ENCODE results near the gene SLC22A4. TPM values are rescaled to one million over a fixed set of nuclear protein-coding genes. Genes with fewer than 3 reads are reported as not detected.

SLC22A4 gene
- total RNA-seq, 1 donor from 2014 or later, result 0.57 TPM

DNA sequence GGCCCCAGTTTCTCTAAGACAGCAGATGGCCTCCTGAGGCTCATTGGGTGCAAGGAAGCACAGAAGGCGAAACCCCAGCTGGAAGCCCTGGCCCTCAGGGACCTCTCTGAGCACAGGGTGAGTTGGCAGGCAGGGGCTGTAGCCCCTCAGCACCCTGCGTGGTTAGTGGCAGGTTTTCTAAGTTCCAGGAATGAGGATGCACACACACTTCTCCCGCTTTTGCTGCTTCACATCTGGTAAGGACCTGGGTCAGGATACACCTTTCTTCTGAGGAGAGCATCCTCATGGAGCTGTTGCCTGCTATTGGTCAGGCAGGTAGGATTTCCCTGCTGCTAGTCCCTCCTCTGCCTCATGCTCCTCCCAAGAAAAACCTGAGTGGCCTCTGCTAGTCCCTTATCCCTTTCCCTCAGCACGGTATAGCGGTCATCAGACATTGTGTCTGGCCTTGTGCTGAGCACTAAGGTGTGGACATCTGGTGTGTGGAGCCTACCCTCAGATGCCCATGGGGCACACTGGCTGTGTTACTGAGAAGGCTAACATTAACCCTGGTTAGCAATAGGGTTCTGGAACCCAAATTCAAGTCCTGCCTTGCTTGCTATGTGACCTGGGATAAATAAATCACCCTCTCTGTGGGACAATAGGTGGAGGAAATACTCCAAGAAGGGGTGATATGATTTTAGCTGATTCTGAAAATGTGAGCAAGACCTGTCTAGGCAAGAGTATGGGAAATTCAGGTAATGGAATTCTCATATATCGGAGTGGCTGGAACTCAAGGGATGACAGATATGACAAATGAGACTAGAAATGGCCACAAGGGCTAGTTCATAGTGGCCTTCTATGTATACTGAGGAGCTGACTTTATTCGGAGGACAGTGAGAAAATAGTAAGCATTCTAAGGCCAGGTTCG lies 1.6 kb downstream of the SLC22A4 start:
- ATAC-seq (no peak), DNase-seq (ENCODE audit: missing footprints) (no peak)
- intact Hi-C loops (cut with DNase I), result loop anchor here (2.0 to 10.0 kb wide), 3 partner anchors 61 to 199 kb away; partner anchors contain the start of genes IRF1 and SLC22A5

GRCh38 chr5:132296412-132297016 lies 2.3 kb downstream of the SLC22A4 start:
- ATAC-seq (no peak), DNase-seq (ENCODE audit: missing footprints) (no peak)
- intact Hi-C loops (cut with DNase I), result loop anchor here (10.0 kb wide), 2 partner anchors 62 to 198 kb away; partner anchors contain the start of gene IRF1

DNA sequence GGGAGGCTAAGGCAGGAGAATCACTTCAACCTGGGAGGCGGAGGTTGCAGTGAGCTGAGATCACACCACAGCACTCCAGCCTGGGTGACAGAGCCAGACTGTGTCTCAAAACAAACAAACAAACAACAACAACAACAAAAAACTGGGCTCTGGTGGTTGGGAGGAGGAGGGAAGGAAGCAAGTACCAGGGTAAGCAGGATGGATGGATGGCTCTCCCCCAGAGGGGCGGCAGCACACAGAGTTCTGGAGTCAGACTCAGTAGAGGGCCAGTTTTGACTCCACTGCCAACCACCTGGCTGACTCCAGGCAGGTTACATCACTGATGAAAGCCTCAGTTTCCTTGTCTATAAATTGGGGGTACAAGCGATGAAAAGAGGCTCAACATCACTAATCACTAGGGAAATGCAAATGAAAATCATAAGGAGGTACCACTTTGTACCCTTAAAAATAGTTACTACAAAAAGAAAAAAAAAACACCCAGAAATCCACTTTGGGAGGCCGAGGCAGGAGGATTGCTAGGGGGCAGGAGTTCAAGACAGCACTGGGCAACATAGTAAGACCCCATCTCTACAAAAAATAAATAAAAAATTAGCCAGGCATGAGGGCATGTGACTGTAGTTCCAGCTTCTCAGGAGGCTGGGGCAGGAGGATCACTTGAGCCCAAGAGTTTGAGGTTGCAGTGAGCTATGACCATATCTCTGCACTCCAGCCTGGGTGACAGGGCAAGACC lies 3.2 kb downstream of the SLC22A4 start:
- intact Hi-C loops (cut with DNase I), result loop anchor here (10.0 kb wide), 2 partner anchors 63 to 197 kb away; partner anchors contain the start of gene IRF1
- no peak for DNase-seq (ENCODE audit: missing footprints)
- no peak for ATAC-seq

GRCh38 chr5:132298298-132299212 lies 4.4 kb downstream of the SLC22A4 start:
- DNase-seq (ENCODE audit: missing footprints), result no peak
- intact Hi-C loops (cut with DNase I), result loop anchor here (10.0 kb wide), 2 partner anchors 64 to 196 kb away; partner anchors contain the start of gene IRF1
- ATAC-seq, result no peak

GRCh38 chr5:132299917-132300316 lies 5.7 kb downstream of the SLC22A4 start:
- intact Hi-C loops (cut with DNase I), result loop anchor here (10.0 kb wide), 2 partner anchors 65 to 195 kb away; partner anchors contain the start of gene IRF1
- ATAC-seq (no peak), DNase-seq (ENCODE audit: missing footprints) (no peak)

GRCh38 chr5:132300577-132301343 lies 6.6 kb downstream of the SLC22A4 start:
- intact Hi-C loops (cut with DNase I), result no loop called here
- no peak for DNase-seq (ENCODE audit: missing footprints)
- ATAC-seq, result peak; percentile 47

- DNase-seq (ENCODE audit: missing footprints) (no peak), ATAC-seq (peak; percentile 81)
- intact Hi-C loops (cut with DNase I), result no loop called here
Measured at GRCh38 chr5:132301344-132302271, 7.4 kb downstream of the SLC22A4 start.

DNA sequence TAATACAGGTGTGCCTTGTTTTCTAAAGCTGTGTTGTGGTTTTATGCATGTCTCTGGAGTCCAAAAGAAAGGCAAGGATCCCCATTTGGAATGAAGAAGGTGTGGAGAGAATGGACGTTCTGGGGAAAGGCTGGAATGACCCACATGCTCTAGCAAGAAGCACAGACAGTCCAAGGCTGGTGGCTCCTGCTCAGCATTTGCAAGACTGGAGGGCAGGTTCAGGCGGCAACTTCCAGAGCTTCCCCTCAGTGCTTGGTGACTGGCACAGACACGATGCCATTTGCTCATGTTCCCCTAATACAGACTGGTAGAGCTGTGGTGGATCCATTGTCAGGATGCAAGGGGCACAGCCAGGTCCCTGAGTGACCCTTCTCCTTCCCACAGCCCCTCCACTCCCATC lies 8.2 kb downstream of the SLC22A4 start:
- ATAC-seq, result no peak
- no peak for DNase-seq (ENCODE audit: missing footprints)
- intact Hi-C loops (cut with DNase I), result no loop called here

DNA sequence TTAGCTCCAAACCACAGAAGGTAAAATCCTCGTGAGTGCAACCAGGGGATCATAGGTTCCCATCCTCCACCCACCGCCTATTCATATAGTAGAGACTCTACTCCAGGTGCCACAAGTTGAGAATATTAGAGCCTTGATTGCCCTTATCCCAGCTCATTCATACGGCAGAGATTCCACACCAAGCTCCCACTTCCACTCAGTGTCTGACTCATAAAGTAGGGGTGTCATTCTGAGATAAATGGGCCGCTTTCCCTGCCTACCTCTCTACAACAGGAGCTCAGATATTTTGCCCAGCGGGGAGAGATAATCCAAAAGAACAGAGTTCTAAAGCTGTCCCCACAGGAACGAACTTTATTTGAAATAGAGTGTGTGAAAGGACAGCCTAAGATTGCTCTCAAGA lies 9.4 kb downstream of the SLC22A4 start:
- ATAC-seq (no peak), DNase-seq (ENCODE audit: missing footprints) (no peak)
- intact Hi-C loops (cut with DNase I), result no loop called here

DNA sequence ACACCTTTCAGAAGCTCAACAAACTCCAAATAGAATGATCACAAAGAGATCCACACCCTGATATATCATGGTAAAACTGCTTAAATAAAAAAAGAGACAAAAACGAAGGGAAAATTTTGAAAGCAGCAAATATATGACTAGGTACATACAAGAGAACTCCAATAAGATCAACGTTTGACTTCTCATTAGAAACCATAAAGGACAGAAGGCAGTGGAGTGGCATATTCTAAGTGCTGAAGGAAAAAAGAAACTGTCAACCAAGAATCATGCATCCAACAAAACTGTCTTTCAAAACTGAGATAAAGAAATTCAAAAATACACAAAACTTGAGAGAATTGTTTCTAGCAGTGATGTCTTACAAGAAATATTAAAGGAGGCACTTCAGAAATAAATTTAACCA lies 11.2 kb downstream of the SLC22A4 start:
- ATAC-seq (no peak), DNase-seq (ENCODE audit: missing footprints) (no peak)
- intact Hi-C loops (cut with DNase I), result no loop called here

- no peak for DNase-seq (ENCODE audit: missing footprints)
- intact Hi-C loops (cut with DNase I), result no loop called here
- ATAC-seq, result no peak
Measured at GRCh38 chr5:132308701-132309100, 14.5 kb downstream of the SLC22A4 start.

- ATAC-seq (no peak), DNase-seq (ENCODE audit: missing footprints) (no peak)
- intact Hi-C loops (cut with DNase I), result no loop called here
Measured at GRCh38 chr5:132309679-132310078, 15.5 kb downstream of the SLC22A4 start.

DNA sequence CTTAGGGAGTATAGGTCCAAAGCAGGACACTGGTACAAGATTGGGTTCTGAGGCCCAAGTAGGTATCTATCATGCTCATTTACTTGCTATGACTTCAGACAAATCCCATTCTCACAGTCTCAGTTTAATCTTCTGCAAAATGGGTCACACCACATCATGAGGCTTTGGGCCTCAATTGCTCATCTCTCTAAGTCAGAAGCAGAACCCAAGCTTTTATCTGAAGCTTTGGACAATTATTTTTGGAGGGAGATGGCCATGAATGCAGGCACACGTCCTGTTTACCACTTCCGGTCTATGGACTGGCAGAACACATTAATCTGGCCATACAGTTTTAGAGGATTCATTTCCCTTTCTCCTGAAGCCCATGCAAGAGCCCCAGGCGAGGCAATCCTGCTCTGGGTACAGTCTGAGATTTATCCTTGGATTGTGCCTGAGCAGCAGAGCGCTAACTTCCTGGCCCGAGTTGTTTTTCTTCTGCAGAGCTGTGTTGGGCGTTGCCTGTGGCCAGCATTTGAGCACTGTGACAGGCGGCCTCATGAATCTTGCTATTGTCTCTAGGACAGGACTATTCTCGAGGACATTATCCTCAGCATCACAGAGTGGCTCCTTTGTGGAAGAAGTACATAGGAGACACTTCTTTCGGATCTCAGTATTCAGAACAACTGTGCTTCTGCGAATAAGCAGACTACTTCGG lies 16.1 kb downstream of the SLC22A4 start:
- intact Hi-C loops (cut with DNase I), result no loop called here
- DNase-seq (ENCODE audit: missing footprints) (no peak), ATAC-seq (peak; percentile 14)

DNA sequence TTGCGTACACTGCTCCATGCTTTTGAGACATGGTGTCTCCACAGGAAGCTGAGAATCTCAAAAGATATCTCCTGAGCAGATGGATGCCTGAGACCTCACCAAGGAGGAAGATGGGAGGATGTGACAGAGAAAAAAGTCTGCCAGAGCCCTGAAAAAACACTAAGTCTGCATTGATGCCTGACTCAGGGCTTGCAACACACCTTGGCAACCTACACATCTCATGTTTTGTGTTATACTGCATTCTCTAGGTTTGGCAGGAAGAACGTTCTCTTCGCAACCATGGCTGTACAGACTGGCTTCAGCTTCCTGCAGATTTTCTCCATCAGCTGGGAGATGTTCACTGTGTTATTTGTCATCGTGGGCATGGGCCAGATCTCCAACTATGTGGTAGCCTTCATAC lies 19.2 kb downstream of the SLC22A4 start:
- DNase-seq (ENCODE audit: missing footprints) (no peak), ATAC-seq (no peak)
- intact Hi-C loops (cut with DNase I), result no loop called here

DNA sequence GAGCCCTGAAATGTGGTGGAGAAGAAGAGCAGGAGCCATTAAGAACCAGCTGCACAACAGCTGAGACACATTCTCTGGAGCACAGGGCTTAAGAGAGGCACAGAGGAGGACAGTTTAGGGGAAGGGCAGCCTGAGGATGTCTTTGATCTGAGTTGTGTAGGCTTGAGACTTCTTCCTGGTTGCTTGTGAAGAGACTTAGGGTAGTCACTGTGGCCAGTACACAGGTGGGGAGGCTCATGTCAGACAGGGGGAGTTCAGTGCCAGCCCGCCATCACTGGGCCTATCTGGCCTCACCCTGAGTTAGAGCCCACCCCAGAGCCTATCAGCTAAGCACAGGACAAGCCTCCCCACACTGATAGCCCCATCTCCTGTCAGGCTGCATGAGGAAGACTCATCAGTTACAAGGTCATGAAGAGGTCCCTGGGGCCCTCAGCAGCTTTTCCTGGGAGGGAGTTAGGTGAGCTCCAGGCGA lies 19.8 kb downstream of the SLC22A4 start:
- no peak for ATAC-seq
- intact Hi-C loops (cut with DNase I), result no loop called here

DNA sequence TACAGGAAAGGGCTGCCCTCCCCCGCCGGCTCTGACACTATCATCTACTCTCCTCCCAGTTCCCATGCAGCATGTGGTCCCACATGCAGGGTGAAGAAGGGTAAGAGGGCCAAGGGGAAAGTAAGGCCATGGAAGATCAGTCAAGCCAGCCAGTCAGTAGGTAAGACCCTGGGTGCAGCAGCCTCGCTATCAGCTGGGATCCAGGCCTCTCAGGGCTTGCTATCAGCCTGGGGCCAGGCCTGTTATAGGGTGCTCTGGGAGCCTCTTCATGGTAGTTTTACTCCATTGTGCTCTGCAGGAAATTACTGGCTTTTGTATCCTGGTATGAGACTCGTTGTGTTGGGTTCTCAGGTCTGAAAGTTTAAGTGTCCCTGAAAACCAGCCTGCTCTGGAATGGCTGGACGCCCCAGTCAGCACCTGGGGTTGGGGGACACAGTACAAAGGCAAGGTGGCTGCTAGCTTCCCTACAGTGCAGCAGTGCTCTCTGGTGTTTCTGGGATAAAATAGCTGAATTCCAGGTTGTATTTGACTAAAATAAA lies 21.4 kb downstream of the SLC22A4 start:
- DNase-seq (ENCODE audit: missing footprints), result no peak
- ATAC-seq, result no peak
- intact Hi-C loops (cut with DNase I), result no loop called here

More for the DNA sequence above, 19.8 kb downstream of the SLC22A4 start:
- DNase-seq (ENCODE audit: missing footprints), result no peak

Data from Right ventricle myocardium inferior (tissue), 1 donor.